ENCODE results near the gene LRRC61.
"Not testable (repeated sequence)": the region's sequence is repeated elsewhere in the genome, so short reads cannot be mapped to it uniquely, and the experiment has no call there.

- TF ChIP-seq CTCF (conservative IDR thresholded peaks at IDR 0.05; ENCODE audit: low read length): peak; percentile 64
- not testable (repeated sequence) for TF ChIP-seq EZH2phosphoT487 (IDR thresholded peaks at IDR 0.05; ENCODE audit: borderline replicate concordance, low read depth, low read length)
Observed at GRCh38 chr7:150285849-150286754, 37.1 kb upstream of the LRRC61 start.

Measured in OCI-LY7 (cell line).